ENCODE measurements around the gene HOPX.

The HOPX gene

DNA sequence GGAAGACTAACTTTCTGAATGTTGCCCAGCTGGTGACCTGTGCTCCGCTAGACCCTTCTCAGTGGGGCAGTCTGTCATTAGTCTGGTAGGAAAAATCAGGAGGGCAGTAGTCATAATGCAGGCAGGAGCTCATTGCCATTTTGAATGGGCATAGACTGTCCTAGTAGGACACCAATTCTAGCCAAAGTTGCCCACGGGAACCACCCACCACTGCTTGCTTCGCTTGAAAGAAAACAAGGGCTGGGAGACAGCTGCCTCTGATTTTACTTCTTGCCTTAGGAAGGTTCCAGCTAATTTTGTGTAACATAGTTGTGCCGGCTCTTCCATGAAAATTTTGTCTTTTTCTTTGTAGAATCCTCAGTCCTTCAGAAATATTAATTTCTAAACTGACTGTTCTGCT is 23.3 kb downstream of the HOPX start:
- DNase-seq (ENCODE audit: low read depth) = no peak
- TF ChIP-seq, protein P1, sequence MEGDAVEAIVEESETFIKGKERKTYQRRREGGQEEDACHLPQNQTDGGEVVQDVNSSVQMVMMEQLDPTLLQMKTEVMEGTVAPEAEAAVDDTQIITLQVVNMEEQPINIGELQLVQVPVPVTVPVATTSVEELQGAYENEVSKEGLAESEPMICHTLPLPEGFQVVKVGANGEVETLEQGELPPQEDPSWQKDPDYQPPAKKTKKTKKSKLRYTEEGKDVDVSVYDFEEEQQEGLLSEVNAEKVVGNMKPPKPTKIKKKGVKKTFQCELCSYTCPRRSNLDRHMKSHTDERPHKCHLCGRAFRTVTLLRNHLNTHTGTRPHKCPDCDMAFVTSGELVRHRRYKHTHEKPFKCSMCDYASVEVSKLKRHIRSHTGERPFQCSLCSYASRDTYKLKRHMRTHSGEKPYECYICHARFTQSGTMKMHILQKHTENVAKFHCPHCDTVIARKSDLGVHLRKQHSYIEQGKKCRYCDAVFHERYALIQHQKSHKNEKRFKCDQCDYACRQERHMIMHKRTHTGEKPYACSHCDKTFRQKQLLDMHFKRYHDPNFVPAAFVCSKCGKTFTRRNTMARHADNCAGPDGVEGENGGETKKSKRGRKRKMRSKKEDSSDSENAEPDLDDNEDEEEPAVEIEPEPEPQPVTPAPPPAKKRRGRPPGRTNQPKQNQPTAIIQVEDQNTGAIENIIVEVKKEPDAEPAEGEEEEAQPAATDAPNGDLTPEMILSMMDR (IDR thresholded peaks at IDR 0.05; ENCODE audit: control insufficient read depth, insufficient read depth, low read depth, low read length, missing control alignments) = no peak
- H3K4me3 ChIP-seq (ENCODE audit: control insufficient read depth, low read depth, low read length) = no peak overlapping the region

DNA sequence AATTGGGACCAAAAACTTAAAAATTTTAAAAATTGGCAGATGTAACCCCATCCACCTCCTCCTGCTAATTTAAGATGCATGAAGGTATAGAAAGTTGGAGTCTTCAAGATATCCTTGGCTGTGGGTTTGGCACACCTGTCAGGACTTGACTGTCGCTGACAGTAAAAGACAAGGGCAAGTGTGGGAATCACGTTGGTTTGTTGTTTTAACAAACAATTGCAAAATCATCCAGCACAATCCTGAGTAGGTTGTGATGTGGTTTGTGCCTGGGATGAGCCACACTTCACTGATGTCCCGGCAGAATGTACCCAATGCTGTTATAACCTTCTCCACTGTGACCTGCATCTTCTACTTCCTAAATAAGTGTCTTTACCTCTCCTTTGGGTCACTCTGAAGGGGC is 24.0 kb downstream of the HOPX start:
- H3K4me3 ChIP-seq (ENCODE audit: control insufficient read depth, low read depth, low read length) = no peak overlapping the region
- TF ChIP-seq, protein P1 (IDR thresholded peaks at IDR 0.05; ENCODE audit: control insufficient read depth, insufficient read depth, low read depth, low read length, missing control alignments) = no peak
- no peak for DNase-seq (ENCODE audit: low read depth)

DNA sequence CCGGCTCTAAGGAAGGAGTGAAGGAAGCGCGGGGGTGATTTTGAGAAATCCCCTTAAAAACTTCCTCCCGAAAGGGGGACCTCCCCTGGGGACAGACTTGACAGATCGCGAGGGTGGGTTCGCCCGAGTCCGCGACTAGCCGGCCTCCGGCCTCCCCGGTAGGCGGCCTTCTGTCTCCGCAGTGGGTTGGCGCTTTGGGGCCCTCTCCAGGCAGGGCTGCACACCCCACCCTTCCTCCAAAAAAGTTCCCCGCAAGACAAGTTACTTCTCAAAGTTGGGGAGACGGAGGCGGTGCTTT is 24.8 kb downstream of the HOPX start:
- TF ChIP-seq, protein P1 (IDR thresholded peaks at IDR 0.05; ENCODE audit: control insufficient read depth, insufficient read depth, low read depth, low read length, missing control alignments) = peak; percentile 5
- no peak for DNase-seq (ENCODE audit: low read depth)
- no peak overlapping the region; the same call in 1 of the 2 replicates for H3K4me3 ChIP-seq (ENCODE audit: control insufficient read depth, low read depth, low read length)

DNA sequence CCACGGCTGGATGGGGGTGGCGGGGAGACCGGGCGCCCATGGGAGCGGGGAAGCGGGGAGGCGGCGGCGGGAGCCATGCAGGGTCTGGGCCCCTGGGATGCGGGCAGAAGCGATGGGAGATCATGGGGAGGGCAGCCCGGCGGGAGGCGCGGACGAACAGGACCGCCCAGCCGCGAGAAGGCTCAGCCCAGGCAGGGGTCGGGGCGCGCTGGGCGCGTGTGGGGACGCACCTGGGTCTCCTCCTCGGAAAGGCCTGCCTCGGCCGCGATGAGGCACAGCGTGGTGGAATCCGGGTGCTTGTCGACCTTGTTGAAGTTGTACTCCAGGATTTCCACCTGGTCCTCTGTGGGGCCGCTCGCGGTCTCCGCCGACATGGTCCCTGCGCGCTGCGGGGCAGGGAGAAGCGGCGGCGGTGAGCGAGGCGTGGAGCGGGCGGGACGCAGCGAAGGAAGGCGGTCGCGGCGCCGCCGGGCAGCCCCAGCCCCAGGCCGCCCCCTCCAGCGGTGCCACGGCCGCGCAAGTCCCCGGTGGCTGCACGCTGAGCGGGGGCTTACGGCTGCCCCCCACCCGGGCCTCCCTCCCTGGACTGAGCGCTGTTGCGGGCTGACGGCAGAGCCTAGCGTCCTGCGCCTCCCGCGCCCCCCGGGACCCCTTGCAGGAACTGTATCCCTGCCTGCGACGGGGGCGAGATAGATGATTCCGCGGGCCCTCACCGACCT is 25.3 kb downstream of the HOPX start:
- TF ChIP-seq, protein P1 (IDR thresholded peaks at IDR 0.05; ENCODE audit: control insufficient read depth, insufficient read depth, low read depth, low read length, missing control alignments) = no peak
- H3K4me3 ChIP-seq (ENCODE audit: control insufficient read depth, low read depth, low read length) = peak overlapping the region; percentile 37
- no peak for DNase-seq (ENCODE audit: low read depth)

DNA sequence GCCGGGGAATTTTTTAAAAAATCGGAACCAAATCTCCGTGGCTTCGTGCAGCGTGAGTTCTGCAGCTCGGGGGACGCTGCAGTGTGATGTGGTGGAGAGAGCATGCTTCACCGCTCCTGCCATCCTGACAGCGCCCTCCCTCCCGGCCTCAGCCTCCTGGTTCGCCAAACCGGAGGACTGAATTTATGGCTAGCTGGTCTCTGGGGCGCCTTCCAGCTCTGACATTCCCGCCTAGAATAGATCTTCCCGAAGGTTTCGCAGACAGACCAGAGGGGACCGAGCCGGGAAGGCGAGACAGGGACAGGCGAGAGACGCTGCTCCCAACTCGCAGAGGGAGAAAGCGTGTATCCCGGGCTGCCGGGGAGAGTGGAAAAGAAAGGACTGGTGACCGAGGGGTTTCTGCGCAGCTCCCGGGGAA is 25.9 kb downstream of the HOPX start:
- no peak for DNase-seq (ENCODE audit: low read depth)
- H3K4me3 ChIP-seq (ENCODE audit: control insufficient read depth, low read depth, low read length) = peak overlapping the region; percentile 37
- TF ChIP-seq, protein P1 (IDR thresholded peaks at IDR 0.05; ENCODE audit: control insufficient read depth, insufficient read depth, low read depth, low read length, missing control alignments) = no peak

DNA sequence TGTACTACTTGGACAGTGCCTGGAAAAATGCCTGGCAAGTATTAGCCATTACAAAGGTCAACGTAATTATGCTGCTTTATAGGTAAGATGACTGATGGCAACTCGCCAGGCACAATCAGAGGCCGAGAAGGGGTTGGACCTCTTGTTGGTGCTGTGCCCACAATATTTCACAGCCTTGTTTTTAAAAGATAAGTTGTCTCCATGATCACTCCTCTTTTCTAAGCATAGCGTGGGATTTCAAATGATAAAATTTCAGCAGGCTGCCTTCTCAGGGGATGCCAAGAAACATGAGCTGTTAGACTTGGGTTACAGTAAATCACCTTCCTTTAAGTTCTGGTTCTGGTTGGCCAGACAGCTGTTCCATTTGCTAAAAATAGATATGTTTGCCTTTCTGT is 26.9 kb downstream of the HOPX start:
- DNase-seq (ENCODE audit: low read depth) = no peak
- TF ChIP-seq, protein P1 (IDR thresholded peaks at IDR 0.05; ENCODE audit: control insufficient read depth, insufficient read depth, low read depth, low read length, missing control alignments) = no peak

More for the DNA sequence above, 26.9 kb downstream of the HOPX start:
- H3K4me3 ChIP-seq (ENCODE audit: control insufficient read depth, low read depth, low read length) = no peak overlapping the region

All from AG09309 (cell line).